Suppressor macrophage (primary cell): ENCODE results near the gene GLIPR2.
"Not testable (repeated sequence)": the region's sequence is repeated elsewhere in the genome, so short reads cannot be mapped to it uniquely, and the experiment has no call there.

Source experiments
- DNase-seq, 4 experiments: peaks; one replicate each; pipeline ENCODE4 v3.0.0-alpha.2; 2020 to 2022

The GLIPR2 gene

DNA sequence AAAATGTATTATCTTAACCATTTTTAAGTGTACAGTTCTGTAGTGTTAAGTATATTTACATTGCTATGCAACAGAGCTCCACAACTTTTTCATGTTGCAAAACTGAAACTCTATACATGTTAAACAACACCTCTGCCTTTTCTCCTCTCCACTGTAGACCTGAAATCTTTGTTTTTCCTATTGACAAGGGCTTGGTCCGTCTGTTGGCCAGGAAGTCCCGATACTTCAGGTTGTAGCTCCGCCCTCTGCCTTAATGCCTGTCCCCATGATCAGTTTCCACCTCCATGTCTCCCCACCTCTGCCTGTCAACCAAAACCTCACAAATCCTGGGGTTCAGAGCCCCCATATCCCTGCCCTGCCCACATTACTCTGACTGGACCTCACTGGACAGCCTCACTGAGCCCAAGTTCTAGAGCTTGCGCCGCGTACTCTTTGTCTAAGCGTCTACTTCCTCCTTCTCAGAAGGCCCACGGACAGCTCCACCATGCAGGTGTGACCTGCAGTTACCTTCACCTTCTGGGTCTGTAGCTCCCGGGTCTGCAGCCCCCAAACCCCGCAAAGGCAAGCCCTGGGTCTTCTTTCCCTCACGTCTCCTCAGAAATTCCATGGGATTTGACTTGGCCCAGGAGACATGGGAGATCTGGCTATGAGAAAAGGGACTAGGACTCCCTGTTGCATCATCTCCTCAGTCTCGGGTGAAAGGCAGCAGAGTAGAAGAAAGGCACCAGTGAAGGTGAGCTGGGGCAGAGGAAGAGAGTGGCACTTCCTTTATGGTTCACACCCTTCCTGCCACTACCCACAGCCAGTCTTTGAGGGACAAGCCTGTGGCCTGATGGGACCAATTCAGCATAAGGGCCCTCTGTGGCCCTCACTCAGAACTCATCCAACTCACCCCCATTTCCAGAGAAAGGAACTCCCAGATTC, 8.0 kb downstream of the GLIPR2 start:
- DNase-seq, result no peak

DNA sequence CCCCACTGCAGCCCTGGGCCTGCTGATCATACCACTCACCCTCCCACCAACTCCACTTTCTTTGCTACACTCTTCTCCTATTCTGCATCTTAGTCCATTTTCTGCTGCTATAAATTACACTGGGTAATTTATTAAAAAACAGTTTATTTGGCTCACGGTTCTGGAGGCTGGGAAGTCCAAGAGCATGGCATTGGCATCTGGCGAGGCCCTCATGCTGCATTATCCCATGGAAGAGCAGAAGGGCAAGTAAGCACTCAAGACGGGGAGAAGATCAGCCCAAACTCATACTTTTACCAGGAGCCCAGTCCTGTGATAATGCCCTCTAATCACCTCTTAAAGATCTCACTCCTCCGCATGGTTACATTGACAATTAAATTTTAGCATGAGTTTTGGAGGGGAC, 9.4 kb downstream of the GLIPR2 start:
- no peak for DNase-seq

GRCh38 chr9:36146651-36147050, 10.1 kb downstream of the GLIPR2 start:
- no peak for DNase-seq

DNA sequence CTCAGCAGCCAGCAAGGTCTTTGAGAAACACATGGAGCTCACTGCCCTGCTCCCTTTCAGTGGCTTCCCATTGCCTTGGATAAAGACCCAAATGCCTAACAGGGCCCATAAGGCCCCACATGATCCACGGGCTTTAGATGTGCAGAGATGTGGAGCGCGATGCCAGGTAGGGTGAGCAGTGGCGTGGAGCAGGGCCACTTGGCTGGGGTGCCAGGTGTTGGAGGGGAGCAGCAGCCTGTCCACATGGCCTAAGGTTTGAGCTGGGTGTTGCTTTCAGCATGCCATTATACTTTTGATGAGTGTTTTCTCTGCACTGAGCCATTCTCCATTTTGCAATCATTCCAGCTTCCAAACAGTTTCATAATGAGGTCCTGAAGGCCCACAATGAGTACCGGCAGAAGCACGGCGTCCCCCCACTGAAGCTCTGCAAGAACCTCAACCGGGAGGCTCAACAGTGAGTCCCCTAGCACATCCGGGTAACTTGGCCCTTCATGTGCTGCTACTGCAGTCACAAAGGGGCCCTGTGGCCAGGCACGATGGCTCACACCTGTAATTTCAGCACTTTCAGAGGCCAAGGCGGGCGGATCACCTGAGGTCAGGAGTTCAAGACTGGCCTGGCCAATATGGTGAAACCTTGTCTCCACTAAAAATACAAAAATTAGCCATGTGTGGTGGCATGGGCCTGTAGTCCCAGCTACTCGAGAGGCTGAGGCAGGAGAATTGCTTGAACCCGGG, 11.1 kb downstream of the GLIPR2 start:
- no peak for DNase-seq

GRCh38 chr9:36148311-36149051, 11.9 kb downstream of the GLIPR2 start:
- DNase-seq, result peak; percentile 96 to 99 (median 96)

DNA sequence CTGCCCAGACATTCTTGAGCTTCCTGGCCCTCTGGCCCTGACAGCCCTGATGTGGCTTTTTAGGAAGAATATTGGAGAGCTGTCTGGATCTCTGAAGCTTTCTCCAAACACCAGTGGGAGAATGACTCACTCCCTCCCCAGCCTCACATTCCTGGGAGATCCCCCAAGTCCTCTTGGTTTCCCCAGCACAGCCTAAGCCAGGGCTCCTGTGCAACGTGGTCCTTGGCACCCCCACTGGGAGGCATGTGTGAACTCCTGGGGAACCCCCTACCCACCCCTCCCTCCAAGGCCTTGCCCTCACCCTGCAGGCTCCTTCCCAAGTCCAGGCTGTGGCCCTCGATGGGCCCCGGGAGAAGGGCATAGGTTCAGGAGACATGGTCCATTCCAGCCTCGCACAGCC, 12.7 kb downstream of the GLIPR2 start:
- DNase-seq, result peak in 1 of 4 experiments; percentile 50

- peak; percentile 68 to 84 (median 78) for DNase-seq
These were observed 14.2 kb downstream of the GLIPR2 start for GRCh38 chr9:36150574-36151315.

DNA sequence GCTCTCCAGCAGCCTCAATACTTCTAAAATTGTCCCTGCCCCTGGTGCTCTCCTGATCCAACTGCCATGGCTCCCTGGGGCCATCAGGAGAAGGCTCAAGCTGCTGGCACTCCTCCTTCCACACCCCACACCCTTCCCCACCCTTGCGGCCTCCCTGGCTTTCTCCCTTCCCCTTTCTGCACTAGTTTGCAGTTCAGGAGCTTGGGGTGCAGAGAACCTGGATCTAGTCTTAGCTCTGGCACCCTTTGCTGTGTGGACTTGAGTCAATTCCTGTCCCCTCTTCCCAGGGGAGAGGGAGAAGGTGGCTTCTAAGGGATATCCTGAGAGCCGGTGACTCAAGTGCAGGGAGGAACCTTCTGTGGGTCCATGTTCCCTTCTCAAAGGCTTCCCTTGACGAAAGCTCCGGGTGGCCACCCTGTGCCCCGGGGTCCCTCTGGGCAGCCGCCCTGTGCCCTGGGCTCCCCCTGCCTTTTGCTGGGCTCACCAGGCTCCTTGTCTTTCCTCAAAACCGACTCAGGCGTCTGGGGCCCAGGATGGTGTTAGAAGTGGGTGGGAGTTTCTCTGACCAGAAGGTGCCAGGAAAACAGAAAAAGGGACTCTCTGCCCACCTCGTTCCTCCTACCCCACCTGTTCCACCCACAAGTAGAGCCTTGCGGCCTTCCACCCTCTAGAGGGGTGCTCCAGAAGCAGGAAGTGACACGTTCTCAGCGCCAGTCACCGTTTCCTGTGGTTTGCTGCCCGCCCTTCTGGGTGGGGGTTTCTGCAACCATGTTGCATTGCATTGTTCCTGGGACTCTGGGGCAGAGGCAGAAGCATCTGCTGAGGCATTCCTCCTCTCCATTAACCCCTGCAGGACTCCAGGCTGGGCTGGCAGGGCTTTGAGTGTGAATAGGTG, 15.0 kb downstream of the GLIPR2 start:
- DNase-seq, result peak; percentile 90 to 95 (median 93)

- DNase-seq, result peak in 3 of 4 experiments; percentile 50 to 58 (median 53)
These were observed 16.4 kb downstream of the GLIPR2 start for GRCh38 chr9:36152741-36153438.

- peak; percentile 46 to 57 (median 56) for DNase-seq
These were observed 17.2 kb downstream of the GLIPR2 start for GRCh38 chr9:36153746-36154145.

DNA sequence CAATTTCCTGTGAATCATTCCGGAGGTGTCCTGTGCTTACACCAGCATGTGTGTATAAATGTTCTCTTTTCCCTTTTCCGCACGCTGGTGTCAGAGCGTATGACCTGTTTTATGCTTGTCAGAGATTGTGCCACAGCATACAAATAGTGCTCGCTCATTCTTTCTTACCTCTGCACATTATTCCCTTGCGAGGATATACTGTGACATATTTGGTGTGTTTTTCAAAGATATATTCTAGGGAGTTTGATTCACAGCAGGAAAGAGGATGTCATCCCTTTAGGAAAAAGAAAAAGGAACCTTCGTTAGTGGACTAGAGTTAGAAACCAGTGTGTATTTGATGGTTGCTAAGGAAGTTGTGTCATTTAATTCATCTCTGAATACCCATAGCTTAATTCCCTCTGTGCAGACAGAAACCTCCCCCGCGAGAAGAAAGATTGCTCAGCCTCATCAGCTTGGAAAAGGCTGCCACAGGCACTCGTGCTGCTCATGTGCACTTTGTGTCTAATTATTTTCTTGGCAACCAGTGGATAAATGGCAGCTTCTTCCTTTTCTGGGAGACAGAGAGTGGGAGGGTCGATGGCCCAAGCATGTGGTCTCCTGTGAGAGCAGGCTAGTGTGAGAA, 17.9 kb downstream of the GLIPR2 start:
- DNase-seq, result peak; percentile 94 to 99 (median 94)

DNA sequence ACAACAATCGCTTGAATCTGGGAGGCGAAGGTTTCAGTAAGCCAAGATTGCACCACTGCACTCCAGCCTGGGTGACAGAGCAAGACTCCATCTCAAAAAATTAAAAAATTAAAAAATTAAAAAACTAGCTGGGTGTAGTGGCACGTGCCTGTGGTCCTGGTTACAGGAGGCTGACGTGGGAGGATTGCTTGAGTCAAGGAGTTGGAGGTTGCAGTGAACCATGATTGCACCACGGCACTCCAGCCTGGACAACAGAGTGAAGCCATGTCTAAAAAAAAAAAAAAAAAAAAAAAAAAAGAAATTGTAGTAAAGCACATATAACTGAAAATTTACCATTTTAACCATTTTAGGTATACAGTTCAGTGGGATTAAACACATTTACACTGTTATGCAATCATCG, 19.6 kb downstream of the GLIPR2 start:
- DNase-seq, result peak in 1 of 4 experiments; percentile 49

GRCh38 chr9:36158122-36158521, 21.6 kb downstream of the GLIPR2 start:
- DNase-seq, result peak in 3 of 4 experiments; percentile 47 to 79 (median 70)

- no peak for DNase-seq
These were observed 22.4 kb downstream of the GLIPR2 start for GRCh38 chr9:36158917-36159316.

DNA sequence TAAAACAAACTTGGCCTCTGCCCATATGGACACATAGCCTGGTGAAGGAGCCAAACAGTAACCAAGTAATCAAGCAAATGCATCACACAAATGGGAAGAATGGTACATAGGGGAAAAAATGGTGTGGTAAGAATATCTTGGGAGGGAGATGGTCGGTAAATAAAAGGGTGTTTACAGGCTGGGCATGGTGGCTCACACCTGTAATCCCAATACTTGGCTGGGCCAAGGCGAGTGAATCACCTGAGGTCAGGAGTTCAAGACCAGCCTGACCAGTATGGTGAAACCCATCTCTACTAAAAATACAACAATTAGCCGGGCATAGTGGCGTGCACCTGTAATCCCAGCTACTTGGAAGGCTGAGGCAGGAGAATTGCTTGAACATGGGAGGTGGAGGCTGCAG, 23.0 kb downstream of the GLIPR2 start:
- DNase-seq, result not testable (repeated sequence)

- DNase-seq, result not testable (repeated sequence)
These were observed 23.6 kb downstream of the GLIPR2 start for GRCh38 chr9:36160126-36160525.

GRCh38 chr9:36161187-36161586, 24.7 kb downstream of the GLIPR2 start:
- DNase-seq, result no peak

- no peak for DNase-seq
These were observed 25.7 kb downstream of the GLIPR2 start for GRCh38 chr9:36162211-36162738.

- DNase-seq, result no peak
These were observed 26.7 kb downstream of the GLIPR2 start for GRCh38 chr9:36163049-36163785.
